GM10847 (cell line): ENCODE measurements around the gene MAPK11.

ENCODE experiments used
- POLR2A ChIP-seq: IDR thresholded peaks from 2 replicates; pipeline ENCODE4 v1.6.1; 2011; ENCODE audit not compliant: insufficient read length; ENCODE audit errors: extremely low read depth

The MAPK11 gene

DNA sequence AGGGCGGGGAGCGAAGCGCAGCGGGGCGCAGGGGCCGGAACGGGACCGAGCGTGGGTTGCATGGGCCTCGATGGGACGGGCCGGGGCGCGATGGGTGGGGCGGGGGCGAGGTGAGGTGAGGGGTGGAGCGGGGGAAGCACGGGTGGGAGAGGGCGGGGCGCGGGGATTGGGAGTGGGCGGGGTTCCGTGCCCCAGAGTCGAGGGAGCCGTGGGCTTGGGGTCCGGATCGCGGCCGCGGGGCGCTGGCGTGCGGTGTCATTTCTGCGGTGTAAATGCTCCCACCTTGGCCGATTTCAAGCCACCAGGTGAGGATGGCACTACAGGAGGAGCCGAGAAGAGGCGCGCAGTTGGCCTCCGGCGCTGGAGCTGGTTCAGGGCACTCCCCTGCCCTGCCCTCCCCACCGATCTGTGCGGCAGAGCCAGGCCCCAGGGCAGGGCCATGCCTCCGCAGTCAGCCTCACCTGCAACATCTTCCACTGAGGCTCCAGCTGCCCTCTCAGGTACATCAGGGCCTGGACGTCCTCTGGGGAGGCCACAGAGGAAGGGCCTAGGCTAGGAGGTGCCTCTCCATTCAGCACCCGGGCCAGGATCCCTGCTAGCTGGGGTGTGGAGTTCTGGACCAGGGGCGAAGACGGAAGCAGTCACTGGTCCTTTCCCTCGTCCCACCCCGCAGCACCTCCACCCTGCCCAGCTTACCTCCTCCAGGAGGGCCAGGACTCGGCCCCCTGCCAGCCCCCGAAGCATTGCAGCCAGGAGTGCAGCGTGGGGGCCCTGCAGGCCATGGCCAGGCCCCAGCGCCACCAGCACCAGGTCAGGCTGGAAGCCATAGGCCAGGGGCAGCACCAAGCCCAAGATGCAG, 24.7 kb downstream of the MAPK11 start:
- no peak for TF ChIP-seq POLR2A

DNA sequence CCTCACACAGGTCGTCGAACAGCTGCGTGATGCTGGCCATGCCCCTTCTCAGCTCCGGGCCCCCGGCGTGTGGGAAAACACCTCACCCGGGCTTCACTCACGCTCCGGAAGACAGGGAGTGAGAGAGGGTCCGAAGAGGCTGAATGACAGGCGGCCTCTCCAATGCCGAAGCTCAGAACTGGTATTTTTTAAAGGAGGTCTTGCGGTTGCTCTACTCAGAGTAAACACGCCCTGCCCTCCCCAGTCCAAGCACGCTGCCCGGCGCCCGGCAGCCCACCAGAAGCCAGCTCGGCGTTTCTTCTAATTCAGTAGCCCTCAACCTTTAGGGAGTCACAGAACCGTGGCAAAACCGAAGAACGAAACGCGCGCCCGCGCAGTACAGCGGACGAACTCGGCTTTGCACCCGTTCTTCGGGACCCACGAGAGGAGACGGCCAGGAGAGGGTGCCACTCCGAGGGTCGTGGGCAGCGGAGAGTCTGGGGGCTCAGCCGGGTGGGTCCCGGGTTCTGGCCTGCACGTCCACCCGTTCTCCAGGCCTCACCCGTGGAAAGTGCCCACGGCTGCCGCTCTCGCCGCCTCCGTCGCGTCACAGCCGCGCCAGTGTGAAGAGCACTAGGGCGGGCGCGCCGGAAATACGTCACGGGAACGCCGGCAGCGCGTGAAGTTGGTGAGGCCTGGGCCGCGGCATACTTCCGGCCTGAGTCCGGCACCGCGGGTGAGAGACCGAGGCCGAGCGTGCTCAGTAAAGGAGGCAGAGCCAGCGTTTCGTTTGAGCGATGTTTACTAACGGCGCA, 25.6 kb downstream of the MAPK11 start, which contains the start of gene TUBGCP6:
TUBGCP6 (minus strand) TSS at position 604 of the 794 bp plus-strand sequence; CDS start at position 40, 564 bp downstream.
- TF ChIP-seq POLR2A, result peak; percentile 89

DNA sequence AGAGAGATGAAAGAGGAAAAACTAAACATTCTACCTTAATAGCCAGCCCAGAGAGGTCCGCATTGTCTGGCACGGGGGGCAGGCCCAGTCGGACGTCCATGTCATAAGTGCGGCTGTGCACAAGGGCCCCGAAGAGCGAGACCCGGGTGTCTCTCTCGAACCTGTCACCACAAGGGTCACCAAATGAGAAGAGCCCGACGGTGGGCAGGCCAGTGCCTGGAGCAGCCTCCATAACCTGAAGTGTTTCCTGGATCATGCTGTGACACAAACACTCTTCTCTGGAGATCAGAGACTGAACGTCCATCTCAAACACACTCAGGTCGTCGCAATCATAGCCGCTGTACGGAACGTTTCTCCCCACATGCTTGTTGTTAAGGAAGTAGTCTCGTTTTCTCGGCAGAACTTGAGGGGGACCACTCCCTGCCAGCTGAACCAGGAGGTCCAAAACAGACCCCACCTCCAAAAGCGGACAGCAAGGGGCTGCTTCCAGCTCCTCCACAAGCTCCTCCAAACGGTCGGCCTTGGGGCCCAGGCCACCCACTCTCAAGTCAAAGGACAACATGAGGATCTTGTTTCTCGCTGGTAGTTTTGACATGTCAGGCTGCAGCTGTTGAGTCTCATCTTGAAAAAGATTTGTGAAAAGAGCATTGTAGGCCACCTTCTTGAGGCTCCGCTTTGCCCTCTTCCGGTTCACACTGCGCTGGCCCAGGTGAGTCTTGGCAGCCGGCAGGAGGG, 26.3 kb downstream of the MAPK11 start:
- no peak for TF ChIP-seq POLR2A

DNA sequence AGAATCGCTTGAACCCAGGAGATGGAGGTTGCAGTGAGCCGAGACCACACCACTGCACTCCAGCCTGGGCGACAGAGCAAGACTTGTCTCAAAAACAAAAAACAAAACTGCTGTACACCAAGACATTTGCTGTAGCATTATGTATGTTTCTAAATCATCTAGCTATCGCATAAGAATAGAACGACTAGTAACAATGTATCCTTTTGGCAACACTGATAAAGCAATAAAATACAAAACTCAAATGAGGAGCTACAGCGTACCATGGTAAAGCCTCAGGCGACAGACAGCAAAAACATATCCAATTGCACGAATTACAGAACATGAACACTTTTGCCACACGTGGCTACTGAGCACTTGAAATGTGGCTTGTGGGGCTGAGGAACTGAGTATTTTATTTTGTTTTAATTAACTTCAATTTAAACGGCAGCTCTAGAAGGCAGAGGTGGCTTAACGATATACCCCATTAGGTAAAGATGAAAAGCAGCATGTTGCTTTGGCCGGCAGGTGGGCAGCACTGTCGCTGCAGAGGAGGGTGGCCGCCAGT, 27.7 kb downstream of the MAPK11 start:
- TF ChIP-seq POLR2A, result no peak

DNA sequence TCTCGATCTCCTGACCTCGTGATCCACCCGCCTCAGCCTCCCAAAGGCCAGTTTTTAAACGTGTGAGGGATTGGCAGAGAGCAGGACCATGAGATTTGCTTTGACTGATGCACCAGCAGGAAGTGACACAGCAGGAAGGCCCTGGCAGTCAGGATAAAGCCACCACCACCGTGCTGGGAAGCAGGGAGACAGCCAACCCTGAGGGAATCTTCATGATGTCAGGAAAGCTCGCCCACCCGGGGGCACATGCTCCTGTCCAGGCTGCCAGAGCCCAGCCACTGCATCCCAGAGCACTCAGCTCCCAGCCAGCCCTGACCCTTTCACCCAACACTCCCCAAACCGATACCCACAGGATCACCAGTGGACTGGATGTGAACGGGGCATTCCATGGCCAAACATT, 31.4 kb downstream of the MAPK11 start:
- TF ChIP-seq POLR2A, result no peak

DNA sequence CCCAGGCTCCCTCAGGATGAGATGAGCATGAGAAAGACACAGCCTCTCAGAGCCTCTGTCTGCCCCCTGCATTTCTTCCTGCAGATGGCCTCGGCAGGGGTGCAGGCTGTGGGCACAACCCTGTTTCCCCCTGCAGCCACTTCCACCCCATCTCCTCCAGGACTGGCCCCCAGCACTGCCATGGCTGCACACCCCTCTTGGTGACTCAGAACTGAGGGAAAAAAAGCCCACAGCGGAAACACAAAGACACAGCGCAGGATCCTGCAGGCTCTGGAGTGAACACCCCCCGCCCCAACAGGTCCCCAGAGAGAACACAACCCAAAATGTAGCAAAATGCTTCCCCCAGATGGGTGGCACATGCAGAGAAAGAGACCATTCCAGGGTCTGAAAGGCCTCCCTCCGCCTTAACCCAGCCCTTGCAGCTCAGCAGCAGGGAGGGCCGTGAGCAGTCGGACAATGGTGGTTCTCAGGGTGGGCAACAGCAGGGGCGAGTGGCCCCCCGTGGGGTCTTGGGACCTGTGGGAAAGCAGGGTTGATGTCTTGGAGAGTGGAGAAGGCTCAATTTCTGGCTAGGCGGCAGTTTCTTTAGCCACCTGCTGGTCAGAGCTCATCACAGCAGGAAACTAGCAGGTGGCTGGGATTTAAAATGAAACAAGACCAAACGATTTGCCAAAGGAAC, 33.3 kb downstream of the MAPK11 start:
- TF ChIP-seq POLR2A, result no peak

DNA sequence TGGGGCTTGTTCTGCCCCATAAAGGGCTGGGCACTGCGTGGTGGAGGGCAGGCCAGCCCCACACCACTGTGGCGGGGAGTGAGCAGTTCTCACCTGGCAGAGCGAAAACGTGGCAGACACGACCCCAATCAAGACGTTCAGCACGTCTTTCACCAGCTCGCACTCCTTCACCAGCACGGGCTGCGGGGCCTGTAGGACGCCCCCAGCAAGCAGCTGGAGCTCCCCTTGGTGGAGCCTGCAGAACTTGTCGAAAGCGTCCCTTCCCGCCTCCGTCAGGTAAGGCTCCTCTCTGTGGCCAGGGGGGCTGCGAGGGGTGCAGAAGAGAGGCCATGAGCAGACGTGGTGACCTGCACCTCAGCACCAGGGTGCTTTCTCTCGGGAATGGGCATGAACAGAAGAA, 37.0 kb downstream of the MAPK11 start:
- TF ChIP-seq POLR2A, result no peak

DNA sequence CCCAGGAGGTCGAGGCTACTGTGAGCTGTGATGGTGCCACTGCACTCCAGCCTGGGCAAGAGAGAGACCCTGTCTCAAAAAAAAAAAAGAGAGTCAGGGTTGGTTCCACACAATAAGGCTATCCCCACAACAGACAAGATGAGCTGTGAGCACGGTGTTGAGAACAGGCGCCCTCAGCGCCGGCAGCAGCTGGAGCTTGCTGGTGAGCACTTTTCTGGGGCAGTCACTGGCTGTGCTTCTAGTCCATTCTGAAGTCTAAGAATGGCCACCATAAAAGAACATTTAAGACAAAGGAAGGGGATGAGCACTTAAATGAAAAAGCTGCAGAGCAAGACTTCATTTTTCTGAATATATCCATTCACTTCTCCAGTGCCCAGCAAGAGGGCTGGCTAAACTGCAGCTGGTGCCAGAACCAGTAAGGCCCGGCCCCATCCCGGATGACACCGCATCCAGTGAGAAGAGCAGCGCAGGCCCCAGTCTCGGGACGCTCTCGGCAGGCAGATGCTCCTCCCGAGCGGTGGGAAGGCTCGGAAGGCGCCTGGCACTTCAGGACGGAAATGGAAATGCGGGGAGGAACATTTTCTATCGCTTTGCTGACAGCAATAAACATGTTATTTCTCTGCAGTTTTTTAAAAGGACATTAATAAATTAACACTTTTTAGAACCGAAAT, 37.6 kb downstream of the MAPK11 start:
- no peak for TF ChIP-seq POLR2A

DNA sequence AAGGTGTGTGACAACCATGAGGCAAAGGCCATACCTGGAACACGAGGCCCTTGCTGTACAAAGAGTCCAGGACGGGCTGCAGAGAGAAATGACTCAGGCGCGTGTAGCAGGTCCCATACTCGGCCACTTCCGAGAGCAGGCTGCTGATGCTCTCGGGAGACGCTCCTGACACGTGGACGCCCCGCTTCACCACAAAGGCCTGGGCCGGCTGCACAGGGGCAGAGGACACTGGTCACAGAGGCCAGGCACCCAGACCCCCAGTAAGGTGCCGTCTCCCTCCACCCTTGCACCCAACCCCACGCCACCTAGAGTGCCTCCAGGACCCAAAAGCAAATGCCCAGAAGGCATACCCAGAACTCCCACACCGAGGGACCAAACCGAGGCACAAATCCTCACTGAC, 40.8 kb downstream of the MAPK11 start:
- TF ChIP-seq POLR2A, result no peak

DNA sequence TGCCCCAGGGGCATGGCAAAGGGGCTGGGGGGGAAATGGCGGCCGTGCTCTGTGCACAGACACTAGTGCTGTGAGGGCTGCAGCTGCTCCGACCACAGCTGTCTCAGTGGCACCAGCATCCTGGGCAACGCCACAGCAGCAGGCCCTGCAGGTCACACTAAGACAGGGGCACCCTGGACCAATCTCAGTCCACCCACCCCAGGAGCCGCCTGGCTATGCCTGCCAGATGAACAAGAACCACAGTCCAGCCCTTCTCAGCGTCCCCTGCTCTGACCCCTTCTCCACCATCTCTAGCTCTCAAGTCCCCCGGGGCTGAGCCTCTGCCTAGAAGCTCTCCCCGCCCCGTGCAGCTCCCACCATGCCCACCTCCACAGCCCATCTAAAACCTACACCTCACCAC, 41.8 kb downstream of the MAPK11 start:
- TF ChIP-seq POLR2A, result no peak

DNA sequence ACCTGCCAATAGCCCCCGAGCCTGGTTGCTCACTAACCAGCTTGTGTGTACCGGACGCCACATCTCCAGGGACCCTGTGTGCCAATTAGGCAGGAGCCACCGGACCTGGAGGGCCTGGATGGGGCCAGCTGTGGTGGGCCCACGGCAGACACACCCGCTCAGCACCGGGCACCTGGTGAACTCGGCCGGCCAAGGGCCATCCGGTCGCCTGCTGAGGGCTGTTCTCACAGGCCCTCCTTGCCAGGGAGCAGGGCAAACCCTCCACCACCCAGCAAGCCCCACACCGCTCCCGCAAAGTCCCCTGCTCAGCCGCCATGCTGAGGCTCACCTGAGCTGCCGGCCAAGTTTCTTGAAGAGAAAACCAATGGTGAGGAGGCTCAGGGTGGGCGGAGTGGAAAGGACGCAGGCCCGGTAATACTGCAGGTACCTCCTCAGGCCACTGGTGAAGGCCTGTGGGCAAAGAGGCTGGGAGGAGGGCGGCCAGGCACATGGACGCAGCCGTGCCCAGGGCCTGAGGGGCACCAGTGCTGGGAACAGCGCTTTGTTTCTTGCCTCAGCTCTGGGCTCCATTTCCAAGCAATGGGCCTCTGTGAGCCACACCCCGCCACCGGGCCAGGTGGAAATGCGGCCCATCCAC, 42.5 kb downstream of the MAPK11 start:
- no peak for TF ChIP-seq POLR2A

DNA sequence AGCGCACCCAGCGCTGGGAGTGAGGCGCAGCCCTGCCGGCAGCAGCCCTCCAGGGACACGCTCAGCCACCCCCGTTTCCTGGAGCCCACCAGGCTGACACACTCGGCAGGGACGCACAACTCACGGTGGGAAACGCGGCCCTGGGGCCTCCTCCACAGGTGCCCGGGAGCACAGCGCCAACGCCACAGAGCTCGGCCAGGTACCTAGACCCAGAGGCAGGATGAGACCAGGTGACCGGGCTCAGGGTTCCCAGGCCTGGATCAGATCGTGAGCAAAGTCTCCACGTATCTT, 43.4 kb downstream of the MAPK11 start:
- no peak for TF ChIP-seq POLR2A

DNA sequence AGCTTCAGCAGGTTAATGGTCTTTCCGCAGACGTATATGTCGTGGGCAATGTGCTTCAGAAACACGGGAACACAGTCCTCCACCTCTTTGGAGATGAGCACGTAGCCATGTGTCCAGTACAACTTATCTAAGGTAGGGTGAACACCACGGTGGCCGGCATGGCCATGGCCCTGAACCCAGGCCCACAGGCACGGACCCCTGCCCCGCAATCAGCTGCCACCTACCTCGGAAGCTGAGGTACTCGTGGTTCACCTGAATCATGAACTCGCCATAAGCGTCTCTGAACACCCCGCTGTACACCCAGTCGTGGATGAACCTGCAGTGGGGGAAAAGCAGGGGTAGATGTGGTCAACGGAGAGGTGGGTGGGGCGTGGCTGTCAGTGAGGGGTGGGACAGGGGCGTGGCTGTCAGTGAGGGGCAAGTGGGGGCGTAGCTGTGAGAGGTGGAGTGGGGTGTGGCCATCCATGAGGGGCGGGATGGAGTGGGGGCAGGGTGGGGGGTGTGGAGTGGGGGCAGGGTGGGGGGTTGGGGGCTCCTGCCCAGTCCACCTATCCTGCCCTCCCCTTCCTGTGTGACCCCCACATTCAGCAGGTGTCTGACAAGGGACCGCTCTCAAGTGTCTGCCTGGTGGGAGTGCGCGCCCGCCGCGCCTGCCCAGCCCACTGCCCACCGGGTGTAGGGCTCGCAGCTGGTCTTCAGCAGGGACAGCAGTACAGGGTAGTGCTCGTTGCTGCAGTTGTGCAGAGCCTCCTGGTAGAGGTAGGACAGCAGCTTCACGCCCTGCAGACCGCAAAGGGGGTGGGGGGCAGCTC, 43.9 kb downstream of the MAPK11 start:
- no peak for TF ChIP-seq POLR2A
